Adrenal gland (tissue), 5 donors: Measurements from ENCODE around the gene MAGI1.

Source experiments
- POLR2A ChIP-seq, 2 donors: fragments of 450-650 bp; IDR thresholded peaks; one replicate each; pipeline ENCODE4 v1.6.1; 2017; ENCODE audit warnings: antibody characterized with exemption in 2 of 2, mild to moderate bottlenecking in 2 of 2, moderate library complexity in 1 of 2
- TF ChIP-seq, protein P1 (sequence below), 6 experiments: fragments of 450-650 bp in 4 of 6; fragments of 200-600 bp in 2 of 6; sonication (generic) in 1 of 6; IDR thresholded peaks; 1 replicate in 5 of 6; 2 replicates in 1 of 6; pipeline versions ENCODE4 v1.5.1 to v1.8.0; 2016 to 2021; ENCODE audit warnings: antibody characterized with exemption in 6 of 6, mild to moderate bottlenecking in 2 of 6, moderate library complexity in 1 of 6
- donor health status: DM: no; HTN: no; CAD: no.

DNA sequence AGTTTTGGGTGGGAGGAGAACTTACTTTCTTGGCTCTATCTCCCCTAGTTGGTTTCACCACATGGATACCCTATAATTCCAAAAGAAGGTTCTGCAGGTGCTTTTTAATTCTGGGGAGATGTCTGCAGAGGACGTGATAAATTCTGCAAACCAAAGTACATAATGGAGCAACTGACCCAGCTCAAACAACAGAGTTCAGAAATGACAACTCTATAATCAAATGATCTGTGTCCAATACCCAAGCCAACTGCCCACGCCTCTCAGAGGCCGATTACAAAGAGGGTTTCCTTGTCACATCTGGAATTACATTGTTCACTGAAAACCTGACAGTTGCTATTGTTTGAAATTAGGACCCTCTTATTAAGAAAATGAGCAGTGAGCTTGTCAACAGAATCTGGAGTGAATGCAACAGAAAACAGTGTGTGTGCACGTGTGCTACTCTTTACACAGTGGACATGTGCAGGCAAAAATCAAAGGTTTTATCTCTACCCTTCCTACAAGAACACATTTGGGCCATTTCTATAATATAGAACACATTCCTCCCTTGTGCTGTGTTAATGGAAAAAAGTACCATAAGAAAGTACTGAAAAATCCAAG is 593.0 kb downstream of the MAGI1 start:
- TF ChIP-seq, protein P1, sequence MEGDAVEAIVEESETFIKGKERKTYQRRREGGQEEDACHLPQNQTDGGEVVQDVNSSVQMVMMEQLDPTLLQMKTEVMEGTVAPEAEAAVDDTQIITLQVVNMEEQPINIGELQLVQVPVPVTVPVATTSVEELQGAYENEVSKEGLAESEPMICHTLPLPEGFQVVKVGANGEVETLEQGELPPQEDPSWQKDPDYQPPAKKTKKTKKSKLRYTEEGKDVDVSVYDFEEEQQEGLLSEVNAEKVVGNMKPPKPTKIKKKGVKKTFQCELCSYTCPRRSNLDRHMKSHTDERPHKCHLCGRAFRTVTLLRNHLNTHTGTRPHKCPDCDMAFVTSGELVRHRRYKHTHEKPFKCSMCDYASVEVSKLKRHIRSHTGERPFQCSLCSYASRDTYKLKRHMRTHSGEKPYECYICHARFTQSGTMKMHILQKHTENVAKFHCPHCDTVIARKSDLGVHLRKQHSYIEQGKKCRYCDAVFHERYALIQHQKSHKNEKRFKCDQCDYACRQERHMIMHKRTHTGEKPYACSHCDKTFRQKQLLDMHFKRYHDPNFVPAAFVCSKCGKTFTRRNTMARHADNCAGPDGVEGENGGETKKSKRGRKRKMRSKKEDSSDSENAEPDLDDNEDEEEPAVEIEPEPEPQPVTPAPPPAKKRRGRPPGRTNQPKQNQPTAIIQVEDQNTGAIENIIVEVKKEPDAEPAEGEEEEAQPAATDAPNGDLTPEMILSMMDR (IDR thresholded peaks at IDR 0.05): no peak
- TF ChIP-seq POLR2A (IDR thresholded peaks at IDR 0.05): no peak
